HFF-Myc (cell line): Measurements from ENCODE around the gene WDR53.
A peak's percentile ranks its signal among the peaks of the same experiment; 100 is the strongest.

ENCODE experiments used
- DNase-seq: peaks from one replicate; pipeline ENCODE4 v3.0.0-alpha.2; 2011; ENCODE audit warnings: low read depth; ENCODE audit errors: extremely low read depth
- H3K4me3 ChIP-seq: replicated peaks from 2 replicates; pipeline ENCODE4 v1.5.1; 2011; ENCODE audit warnings: low read depth, mild to moderate bottlenecking, control low read depth, low read length
- CTCF ChIP-seq: IDR thresholded peaks from 2 replicates; pipeline ENCODE4 v1.5.1; 2012; ENCODE audit warnings: mild to moderate bottlenecking, low read depth, low read length, control low read depth; ENCODE audit errors: missing control alignments

WDR53 gene

GRCh38 chr3:196547067-196547466 lies 21.3 kb downstream of the WDR53 start:
- H3K4me3 ChIP-seq: no peak overlapping the region
- DNase-seq: no peak
- TF ChIP-seq CTCF: no peak

GRCh38 chr3:196546537-196546936 lies 21.8 kb downstream of the WDR53 start:
- no peak for TF ChIP-seq CTCF
- DNase-seq: no peak
- no peak overlapping the region for H3K4me3 ChIP-seq

- TF ChIP-seq CTCF: no peak
- no peak for DNase-seq
- H3K4me3 ChIP-seq: no peak overlapping the region
Measured at GRCh38 chr3:196544491-196544992, 23.8 kb downstream of the WDR53 start.

- no peak for DNase-seq
- no peak for TF ChIP-seq CTCF
- no peak overlapping the region for H3K4me3 ChIP-seq
Measured at GRCh38 chr3:196541684-196542445, 26.5 kb downstream of the WDR53 start.

- peak; percentile 54 for TF ChIP-seq CTCF
- no peak for DNase-seq
- H3K4me3 ChIP-seq: no peak overlapping the region
Measured at GRCh38 chr3:196537319-196537984, 30.9 kb downstream of the WDR53 start.

GRCh38 chr3:196533260-196533681 lies 35.1 kb downstream of the WDR53 start:
- no peak for DNase-seq
- no peak for TF ChIP-seq CTCF
- no peak overlapping the region for H3K4me3 ChIP-seq

DNA sequence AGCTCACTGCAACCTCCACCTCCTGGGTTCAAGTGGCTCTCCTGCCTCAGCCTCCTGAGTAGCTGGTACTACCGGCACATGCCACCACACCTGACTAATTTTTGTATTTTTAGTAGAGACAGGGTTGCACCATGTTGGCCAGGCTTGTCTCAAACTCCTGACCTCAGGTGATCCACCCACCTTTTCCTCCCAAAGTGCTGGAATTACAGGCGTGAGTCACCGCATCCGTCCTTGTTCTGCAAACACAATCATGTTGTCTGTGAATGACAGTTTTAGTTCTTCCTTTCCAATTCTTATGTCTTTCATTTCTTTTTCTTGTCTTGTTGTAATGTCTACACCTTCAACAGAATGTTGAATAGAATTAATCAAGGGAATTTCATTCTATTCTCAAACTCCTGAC lies 36.9 kb downstream of the WDR53 start:
- no peak for TF ChIP-seq CTCF

More for the DNA sequence above, 36.9 kb downstream of the WDR53 start:
- H3K4me3 ChIP-seq: no peak overlapping the region
- DNase-seq: no peak
